ENCODE data around the gene EGFR. TPM values are rescaled to one million over a fixed set of nuclear protein-coding genes. Genes with fewer than 3 reads are reported as not detected.

The EGFR gene
- total RNA-seq, 2 donors from 2014 or later, result 42.5 to 44.2 TPM

- intact Hi-C loops (cut with DNase I), result no loop called here
- Histone ChIP-seq H3K27me3 (no peaks in the 10 kb centered on the region), H3K4me3 (no peak overlapping the region), H3K27ac (peak overlapping the region; percentile 54 to 77 (median 60)), H3K36me3 (replicated peaks in 1 of 2; ENCODE audit: insufficient read depth in 1 of 2, low read depth in 2 of 2) (peaks cover 0 to 3% of the 10 kb centered on the region in 2 donors), H3K4me1 (peaks cover 18% of the 10 kb centered on the region), H3K9me3 (no peaks in the 10 kb centered on the region)
- ATAC-seq (peak; percentile 83), DNase-seq (peak in 1 of 4 donors; percentile 23)
- TF ChIP-seq POLR2A (IDR thresholded peaks at IDR 0.05) (no peak), CTCF (IDR thresholded peaks at IDR 0.05) (no peak)
- whole genome bisulfite sequencing, 2 donors, result 65 to 69% methylated on average over 10 of the region's 10 CpGs
Observed at GRCh38 chr7:55065511-55066229, 46.9 kb downstream of the EGFR start.

GRCh38 chr7:55066524-55066923, 47.7 kb downstream of the EGFR start:
- Histone ChIP-seq H3K9me3 (no peaks in the 10 kb centered on the region), H3K4me3 (no peak overlapping the region), H3K27me3 (no peaks in the 10 kb centered on the region), H3K27ac (peak overlapping the region; percentile 54 to 77 (median 60)), H3K36me3 (replicated peaks in 1 of 2; ENCODE audit: insufficient read depth in 1 of 2, low read depth in 2 of 2) (peaks cover 0 to 3% of the 10 kb centered on the region in 2 donors), H3K4me1 (peaks cover 18% of the 10 kb centered on the region)
- ATAC-seq (no peak), DNase-seq (no peak)
- intact Hi-C loops (cut with DNase I), result no loop called here
- no peak for TF ChIP-seq POLR2A (IDR thresholded peaks at IDR 0.05)
- TF ChIP-seq CTCF (IDR thresholded peaks at IDR 0.05), result no peak
- WGBS, 2 donors, result 61 to 73% methylated on average over 7 of the region's 7 CpGs

GRCh38 chr7:55066938-55067337, 48.1 kb downstream of the EGFR start:
- DNase-seq, result no peak
- H3K4me1 ChIP-seq, result peaks cover 18% of the 10 kb centered on the region
- WGBS, 2 donors, result 95 to 96% methylated on average over 6 of the region's 6 CpGs
- no peaks in the 10 kb centered on the region for H3K9me3 ChIP-seq
- no peak for ATAC-seq
- H3K4me3 ChIP-seq, result no peak overlapping the region
- no peaks in the 10 kb centered on the region for H3K27me3 ChIP-seq
- intact Hi-C loops (cut with DNase I), result no loop called here
- peaks cover 0 to 3% of the 10 kb centered on the region in 2 donors for H3K36me3 ChIP-seq (replicated peaks in 1 of 2; ENCODE audit: insufficient read depth in 1 of 2, low read depth in 2 of 2)
- no peak for TF ChIP-seq CTCF (IDR thresholded peaks at IDR 0.05)
- no peak for TF ChIP-seq POLR2A (IDR thresholded peaks at IDR 0.05)
- peak overlapping the region in 3 of 4 donors; percentile 54 to 77 (median 65) for H3K27ac ChIP-seq

- Histone ChIP-seq H3K9me3 (no peaks in the 10 kb centered on the region), H3K27me3 (no peaks in the 10 kb centered on the region), H3K4me3 (no peak overlapping the region), H3K4me1 (peaks cover 23% of the 10 kb centered on the region), H3K36me3 (replicated peaks in 1 of 2; ENCODE audit: insufficient read depth in 1 of 2, low read depth in 2 of 2) (peaks cover 0 to 3% of the 10 kb centered on the region in 2 donors), H3K27ac (no peak overlapping the region)
- ATAC-seq, result no peak
- WGBS, 2 donors, result 91 to 98% methylated on average over 14 of the region's 14 CpGs
- no peak for DNase-seq
- intact Hi-C loops (cut with DNase I), result no loop called here
- TF ChIP-seq POLR2A (IDR thresholded peaks at IDR 0.05), result no peak
- TF ChIP-seq CTCF (IDR thresholded peaks at IDR 0.05), result peak in 1 of 7 experiments; percentile 31
Observed at GRCh38 chr7:55067748-55068147, 48.9 kb downstream of the EGFR start.
